ENCODE data around the gene CFAP206. TPM values are rescaled to one million over a fixed set of nuclear protein-coding genes. Genes with fewer than 3 reads are reported as not detected.

Gene CFAP206
- polyA plus RNA-seq, 1 donor from 2014 or later = 6.6 TPM

GRCh38 chr6:87444362-87444761 is 36.6 kb downstream of the CFAP206 start:
- Histone ChIP-seq H3K9ac (ENCODE audit: low read length) (no peak overlapping the region), H3K9me2 (ENCODE audit: insufficient read depth, low read length) (no peaks in the 10 kb centered on the region), H3K27ac (ENCODE audit: low read length) (no peak overlapping the region), H3F3A (ENCODE audit: insufficient read depth, low read length, poor library complexity, severe bottlenecking) (no peaks in the 10 kb centered on the region), H3K27me3 (ENCODE audit: insufficient read depth, low read depth, low read length) (no peaks in the 10 kb centered on the region), H3K79me2 (replicated peaks; ENCODE audit: insufficient read depth, low read length) (no peaks in the 10 kb centered on the region), H4K20me1 (ENCODE audit: insufficient read depth) (no peaks in the 10 kb centered on the region), H2AFZ (ENCODE audit: low read depth, low read length) (no peak overlapping the region), H3K4me2 (ENCODE audit: low read length) (no peak overlapping the region), H3K36me3 (ENCODE audit: insufficient read depth, low read length) (no peaks in the 10 kb centered on the region), H3K4me3 (ENCODE audit: low read length) (no peak overlapping the region), H3K9me3 (ENCODE audit: low read length) (no peaks in the 10 kb centered on the region)
- TF ChIP-seq POLR2AphosphoS5 (IDR thresholded peaks at IDR 0.05) (no peak), TAF1 (IDR thresholded peaks at IDR 0.05; ENCODE audit: low read depth) (no peak), EP300 (conservative IDR thresholded peaks at IDR 0.05; ENCODE audit: poor library complexity, severe bottlenecking) (no peak), EZH2 (IDR thresholded peaks at IDR 0.05; ENCODE audit: borderline replicate concordance, insufficient read depth, low read length, poor library complexity, severe bottlenecking) (no peak), SMC3 (conservative IDR thresholded peaks at IDR 0.05; ENCODE audit: poor library complexity) (no peak), MXI1 (conservative IDR thresholded peaks at IDR 0.05; ENCODE audit: poor library complexity, severe bottlenecking) (no peak), RAD21 (conservative IDR thresholded peaks at IDR 0.05) (no peak), CTCF (IDR thresholded peaks at IDR 0.05; ENCODE audit: poor library complexity, severe bottlenecking) (no peak), REST (IDR thresholded peaks at IDR 0.05; ENCODE audit: borderline replicate concordance) (no peak)

GRCh38 chr6:87465051-87465450 is 57.3 kb downstream of the CFAP206 start:
- H3K27ac ChIP-seq (ENCODE audit: low read length) = no peak overlapping the region
- H3F3A ChIP-seq (ENCODE audit: insufficient read depth, low read length, poor library complexity, severe bottlenecking) = no peaks in the 10 kb centered on the region
- no peaks in the 10 kb centered on the region for H4K20me1 ChIP-seq (ENCODE audit: insufficient read depth)
- TF ChIP-seq SMC3 (conservative IDR thresholded peaks at IDR 0.05; ENCODE audit: poor library complexity) (no peak), TAF1 (IDR thresholded peaks at IDR 0.05; ENCODE audit: low read depth) (no peak), RAD21 (conservative IDR thresholded peaks at IDR 0.05) (no peak), MXI1 (conservative IDR thresholded peaks at IDR 0.05; ENCODE audit: poor library complexity, severe bottlenecking) (no peak), EZH2 (IDR thresholded peaks at IDR 0.05; ENCODE audit: borderline replicate concordance, insufficient read depth, low read length, poor library complexity, severe bottlenecking) (no peak), POLR2AphosphoS5 (IDR thresholded peaks at IDR 0.05) (no peak), CTCF (IDR thresholded peaks at IDR 0.05; ENCODE audit: poor library complexity, severe bottlenecking) (no peak), EP300 (conservative IDR thresholded peaks at IDR 0.05; ENCODE audit: poor library complexity, severe bottlenecking) (no peak), REST (IDR thresholded peaks at IDR 0.05; ENCODE audit: borderline replicate concordance) (no peak)
- no peaks in the 10 kb centered on the region for H3K27me3 ChIP-seq (ENCODE audit: insufficient read depth, low read depth, low read length)
- no peak overlapping the region for H3K4me2 ChIP-seq (ENCODE audit: low read length)
- no peak overlapping the region for H3K9ac ChIP-seq (ENCODE audit: low read length)
- no peak overlapping the region for H2AFZ ChIP-seq (ENCODE audit: low read depth, low read length)
- H3K9me3 ChIP-seq (ENCODE audit: low read length) = no peaks in the 10 kb centered on the region
- no peaks in the 10 kb centered on the region for H3K36me3 ChIP-seq (ENCODE audit: insufficient read depth, low read length)
- H3K79me2 ChIP-seq (replicated peaks; ENCODE audit: insufficient read depth, low read length) = no peaks in the 10 kb centered on the region
- H3K9me2 ChIP-seq (ENCODE audit: insufficient read depth, low read length) = no peaks in the 10 kb centered on the region
- no peak overlapping the region for H3K4me3 ChIP-seq (ENCODE audit: low read length)

Data from neural cell (in vitro differentiated cells).